ENCODE measurements around the gene GRIFIN.
A peak's percentile ranks its signal among the peaks of the same experiment; 100 is the strongest.

GRIFIN gene

DNA sequence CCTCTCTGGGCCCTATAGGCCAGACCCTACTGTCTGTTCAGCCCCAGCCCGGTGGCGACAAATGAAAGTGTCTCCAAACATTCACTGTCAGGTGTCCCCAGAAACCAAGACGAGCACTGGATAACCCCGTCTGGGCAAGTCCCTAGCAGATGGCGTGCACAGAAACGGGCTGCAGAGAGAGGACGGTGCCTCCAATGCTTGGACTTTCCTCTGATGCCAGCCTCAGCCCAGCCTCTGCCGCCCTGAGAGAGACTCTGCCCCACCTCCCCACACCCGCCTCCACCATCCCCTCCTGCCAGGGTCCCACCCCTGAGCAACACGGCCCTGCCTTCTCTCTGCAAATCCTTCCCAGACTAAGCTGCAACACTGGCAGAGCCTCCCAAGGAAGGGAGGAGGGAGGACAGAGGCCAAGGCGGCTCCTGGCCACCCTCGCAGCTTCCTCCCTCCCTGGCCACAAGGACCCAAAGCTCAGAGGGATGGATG is 36.0 kb upstream of the GRIFIN start:
- DNase-seq, result no peak

DNA sequence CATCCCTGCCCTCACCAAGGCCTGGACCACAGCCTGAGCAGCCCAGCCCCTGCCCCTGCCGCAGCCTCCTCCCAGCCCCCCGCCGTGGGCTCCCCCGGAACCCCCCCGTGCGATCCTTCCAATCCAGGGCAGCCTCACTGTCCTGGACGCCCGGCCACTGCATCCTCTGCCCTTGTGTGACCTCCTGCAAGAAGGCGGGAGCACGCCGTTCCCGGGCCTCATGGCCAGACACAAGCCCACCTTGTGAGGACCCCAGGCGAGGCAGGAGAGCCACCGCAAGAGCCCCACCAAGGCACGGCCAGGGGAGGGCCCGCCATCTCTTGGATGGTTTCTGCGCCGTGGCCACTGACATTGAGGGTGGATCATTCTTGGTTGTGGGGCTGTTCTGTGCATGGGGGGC is 35.6 kb upstream of the GRIFIN start:
- no peak for DNase-seq

DNA sequence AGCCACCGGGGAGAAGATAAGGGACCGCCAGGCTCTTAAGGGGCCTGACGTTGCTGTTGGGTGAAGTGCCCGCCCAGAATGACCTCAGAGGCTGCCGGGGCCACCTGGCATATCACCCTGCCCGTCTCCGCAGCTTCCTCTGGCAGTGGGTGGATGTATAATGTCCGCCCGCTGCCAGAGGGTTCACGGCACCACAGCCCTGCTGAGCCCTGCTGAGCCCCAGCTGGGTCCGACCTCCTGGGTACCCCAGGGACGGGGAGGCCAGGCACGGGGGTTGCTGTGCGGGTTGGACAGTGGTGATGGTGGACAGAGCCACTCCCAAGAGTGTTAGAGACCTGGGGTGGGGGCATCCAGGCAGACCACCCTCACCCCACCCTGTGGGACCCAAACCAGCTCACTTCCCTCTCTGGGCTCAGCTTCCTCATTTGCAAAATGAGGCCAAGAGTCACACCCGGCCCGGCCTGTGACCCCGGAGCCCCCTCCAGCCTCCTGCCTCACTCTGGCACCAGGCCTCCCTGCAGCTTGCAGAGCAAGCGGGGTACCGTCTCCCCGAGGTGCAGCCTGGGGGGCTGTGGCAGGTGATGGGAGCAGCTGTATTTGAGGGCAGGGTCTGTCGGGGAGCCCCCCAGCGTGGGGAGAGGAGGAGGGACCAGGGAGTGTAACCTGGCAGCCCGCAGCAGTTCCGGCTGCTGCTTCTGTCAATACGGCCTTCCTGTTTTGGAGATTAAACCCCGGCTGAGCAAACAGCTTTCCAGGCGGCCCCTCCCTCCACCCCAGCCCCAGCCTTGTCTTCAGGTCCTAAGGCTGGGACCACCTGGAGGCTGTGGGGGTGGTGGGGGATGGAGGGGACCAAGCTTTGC is 34.9 kb upstream of the GRIFIN start:
- peak; percentile 46 to 54 for DNase-seq

DNA sequence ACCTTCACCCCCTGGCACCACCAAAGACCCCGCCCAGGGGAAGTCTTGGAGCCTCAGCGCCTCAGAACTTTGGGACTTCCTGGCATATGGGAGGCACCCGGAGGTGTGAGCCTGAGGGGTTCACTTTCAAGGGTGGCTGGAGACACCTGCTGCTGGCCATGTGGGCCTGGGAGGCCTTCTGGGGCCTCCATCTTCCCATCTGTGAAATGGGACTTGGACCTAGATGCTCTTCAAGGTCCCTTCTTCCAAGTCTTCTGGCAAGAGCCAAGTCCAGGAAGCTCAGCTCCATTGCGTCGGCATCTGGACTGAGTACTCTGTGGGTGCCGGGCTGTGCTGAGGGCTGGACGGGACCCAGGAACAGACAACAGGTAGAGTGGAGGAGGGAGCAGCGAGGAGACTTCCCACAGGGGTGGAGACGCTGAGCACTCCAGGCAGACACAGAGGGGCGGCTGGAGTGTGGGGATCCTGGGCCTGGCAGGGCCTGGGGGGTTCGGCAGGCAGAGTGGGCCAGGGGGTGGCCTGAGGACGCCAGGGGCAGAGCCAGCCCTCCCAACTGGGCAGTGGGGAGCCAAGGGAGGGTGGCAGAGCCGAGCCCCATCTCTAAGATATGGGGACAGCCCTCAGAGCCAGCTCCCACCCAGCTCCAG is 34.1 kb upstream of the GRIFIN start:
- DNase-seq, result no peak

DNA sequence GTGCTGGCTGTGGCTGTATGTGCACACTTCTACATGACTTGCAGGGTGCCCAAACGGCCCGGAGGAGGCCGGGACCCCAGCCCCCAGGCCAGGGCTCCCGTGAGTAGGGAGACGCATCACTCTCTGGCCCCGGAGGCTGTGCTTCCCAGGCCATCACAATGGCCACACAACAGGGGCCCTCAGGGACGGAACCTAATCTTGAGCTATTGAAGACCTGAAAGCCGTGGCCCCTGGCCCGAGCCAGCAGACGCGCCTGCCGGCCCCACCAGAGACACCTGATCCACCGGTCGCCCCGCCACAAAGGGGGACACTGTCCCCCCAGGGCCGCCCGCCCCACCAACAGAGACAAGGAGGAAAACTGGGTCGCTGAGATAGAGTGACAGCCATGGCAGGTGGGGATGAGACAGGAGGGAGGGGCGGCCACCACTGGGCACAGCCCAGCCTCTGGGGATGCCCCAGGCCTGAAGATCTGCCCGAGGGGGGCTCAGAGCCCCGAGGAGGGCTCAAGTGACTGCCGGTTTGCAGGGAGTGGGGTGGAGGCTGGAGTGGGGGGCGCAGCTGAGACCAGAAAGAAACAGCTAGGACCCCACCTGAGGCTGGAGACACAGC is 33.2 kb upstream of the GRIFIN start:
- no peak for DNase-seq

DNA sequence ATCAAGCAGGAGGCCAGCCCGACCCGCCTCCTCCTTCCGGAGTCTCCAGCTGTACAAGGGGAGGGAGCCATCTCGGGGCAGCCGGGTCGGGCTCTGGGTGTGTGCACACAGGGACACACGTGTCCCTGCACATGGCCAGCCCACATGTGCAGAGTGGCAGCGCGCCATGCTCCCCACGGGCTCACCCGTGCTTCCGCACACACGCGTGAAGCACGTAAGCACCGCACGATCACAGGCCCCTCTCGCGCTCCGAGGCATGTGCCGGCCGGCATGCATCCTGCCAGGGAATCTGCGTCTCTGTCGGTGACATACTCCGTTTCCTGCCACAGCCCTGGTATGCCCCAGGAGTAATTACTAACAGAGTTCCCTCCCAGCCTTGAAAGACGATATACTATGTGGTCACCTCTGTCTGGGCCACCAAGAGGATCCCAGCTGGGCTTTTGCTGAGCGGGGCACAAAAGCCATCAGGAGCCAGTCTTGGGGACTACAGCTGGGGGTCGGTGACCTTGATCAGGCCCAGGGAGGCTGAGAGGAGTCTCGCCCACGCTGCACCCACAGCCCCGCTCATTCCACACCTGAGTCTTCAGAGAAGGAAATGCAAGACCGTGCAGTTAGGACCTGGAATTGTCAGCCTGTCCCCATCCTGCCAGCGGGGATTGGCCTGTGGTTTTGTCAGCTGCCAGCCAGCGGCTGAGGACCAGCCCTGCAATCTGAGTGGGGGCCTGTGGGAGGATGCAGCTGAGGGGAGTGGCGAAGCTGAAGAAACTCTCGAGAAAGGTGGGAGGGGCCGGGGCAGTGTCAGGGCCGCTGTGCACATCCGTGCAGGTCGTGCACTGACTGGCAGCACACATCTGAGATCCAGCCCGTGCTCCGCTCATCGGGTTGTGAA is 32.4 kb upstream of the GRIFIN start:
- peak; percentile 65 to 70 for DNase-seq

DNA sequence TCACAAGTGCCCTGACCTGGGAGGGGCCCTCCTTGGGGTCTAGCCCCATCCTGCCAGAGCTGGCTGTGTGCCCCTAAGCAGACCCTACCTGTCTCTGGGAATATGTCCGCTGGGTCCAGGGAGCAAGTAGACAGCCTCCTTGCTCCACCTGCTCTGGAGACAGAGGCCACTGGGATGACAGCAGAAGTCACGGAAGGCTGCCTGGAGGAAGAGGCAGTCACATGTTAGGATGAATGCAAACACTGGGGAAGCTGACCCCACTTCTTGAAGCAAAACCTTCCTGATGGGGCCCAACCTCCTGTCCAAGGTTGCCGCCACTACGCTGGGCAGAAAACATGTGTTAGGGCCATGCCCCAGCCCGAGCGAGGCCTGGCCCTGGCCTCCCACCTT is 31.7 kb upstream of the GRIFIN start:
- DNase-seq, result no peak

DNA sequence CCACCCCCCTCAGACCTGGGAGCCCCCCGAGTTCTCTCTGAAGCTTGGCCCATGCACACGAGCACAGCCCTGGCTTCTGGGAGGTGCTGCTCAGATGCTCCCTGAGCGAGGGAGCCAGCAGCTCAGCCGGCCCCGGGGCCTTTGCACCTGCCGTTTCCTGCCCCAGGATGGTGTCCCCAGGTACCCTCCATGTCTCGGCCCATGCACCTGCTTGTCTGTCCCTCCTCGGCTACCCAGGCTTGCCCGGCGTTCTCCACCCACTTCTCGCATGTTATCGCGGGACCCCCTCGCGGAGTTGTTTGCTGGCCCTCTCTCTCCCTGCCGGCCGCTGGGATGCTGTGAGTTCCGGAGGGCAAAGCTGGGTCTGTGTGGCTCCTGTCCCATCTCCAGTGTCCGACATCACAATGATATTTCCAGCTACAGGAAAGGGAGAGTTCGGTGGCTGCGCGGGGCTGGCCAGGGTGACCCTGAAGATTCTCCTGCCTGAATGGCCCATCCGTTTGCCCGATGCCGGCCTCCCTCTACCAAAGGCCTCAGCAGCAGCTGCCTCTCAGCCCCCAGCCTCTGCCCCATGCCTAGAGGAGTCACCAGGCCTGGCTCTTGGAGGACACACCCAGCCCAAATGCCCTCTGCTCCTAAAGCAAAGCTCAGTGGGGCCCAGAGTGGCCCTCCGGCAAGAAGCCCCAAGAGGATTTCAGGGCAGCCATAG is 31.2 kb upstream of the GRIFIN start:
- DNase-seq, result no peak

DNA sequence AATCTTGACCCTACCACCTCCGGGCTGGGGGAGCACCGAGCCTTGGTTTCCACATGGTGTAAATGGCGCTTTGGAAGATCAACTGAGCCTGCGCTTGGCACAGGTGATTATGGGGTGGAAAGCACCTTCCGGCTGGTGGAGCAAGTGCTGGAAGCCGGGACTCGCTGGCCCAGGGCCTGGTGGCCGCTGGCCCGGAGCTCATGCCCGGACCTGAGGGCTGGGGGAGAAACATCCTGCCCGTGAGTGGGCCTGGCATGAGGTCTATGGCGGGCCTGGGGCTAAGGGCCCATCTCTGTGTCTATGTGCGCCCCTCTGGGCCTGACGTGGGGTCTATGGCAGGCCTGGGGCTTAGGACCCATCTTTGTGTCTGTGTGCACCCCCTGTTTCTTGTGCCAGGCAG is 29.2 kb upstream of the GRIFIN start:
- no peak for DNase-seq

DNA sequence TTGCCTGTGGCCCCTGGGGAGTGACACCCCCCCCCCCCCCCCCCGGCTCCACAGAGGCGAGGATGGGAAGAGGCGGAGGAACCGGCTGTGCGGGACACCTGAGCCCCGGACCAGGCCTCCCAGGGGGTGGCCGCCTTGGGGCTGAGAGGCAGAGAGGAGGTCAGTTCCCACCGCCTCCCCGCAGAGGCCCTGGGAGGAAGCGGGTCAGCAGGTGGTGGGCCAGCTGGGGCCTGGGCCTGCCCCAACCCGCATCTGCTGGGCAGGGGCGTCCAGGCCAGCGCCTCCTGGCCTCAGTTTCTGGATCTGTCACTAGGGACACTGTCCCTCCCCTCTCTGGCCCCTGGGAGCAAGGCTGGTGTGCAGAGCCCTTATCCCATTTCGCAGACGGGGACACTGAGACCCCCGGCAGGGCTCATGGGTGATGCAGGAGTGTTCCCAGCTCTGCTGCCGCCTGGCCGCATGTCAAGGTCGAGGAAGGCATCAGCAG is 28.7 kb upstream of the GRIFIN start:
- no peak for DNase-seq

DNA sequence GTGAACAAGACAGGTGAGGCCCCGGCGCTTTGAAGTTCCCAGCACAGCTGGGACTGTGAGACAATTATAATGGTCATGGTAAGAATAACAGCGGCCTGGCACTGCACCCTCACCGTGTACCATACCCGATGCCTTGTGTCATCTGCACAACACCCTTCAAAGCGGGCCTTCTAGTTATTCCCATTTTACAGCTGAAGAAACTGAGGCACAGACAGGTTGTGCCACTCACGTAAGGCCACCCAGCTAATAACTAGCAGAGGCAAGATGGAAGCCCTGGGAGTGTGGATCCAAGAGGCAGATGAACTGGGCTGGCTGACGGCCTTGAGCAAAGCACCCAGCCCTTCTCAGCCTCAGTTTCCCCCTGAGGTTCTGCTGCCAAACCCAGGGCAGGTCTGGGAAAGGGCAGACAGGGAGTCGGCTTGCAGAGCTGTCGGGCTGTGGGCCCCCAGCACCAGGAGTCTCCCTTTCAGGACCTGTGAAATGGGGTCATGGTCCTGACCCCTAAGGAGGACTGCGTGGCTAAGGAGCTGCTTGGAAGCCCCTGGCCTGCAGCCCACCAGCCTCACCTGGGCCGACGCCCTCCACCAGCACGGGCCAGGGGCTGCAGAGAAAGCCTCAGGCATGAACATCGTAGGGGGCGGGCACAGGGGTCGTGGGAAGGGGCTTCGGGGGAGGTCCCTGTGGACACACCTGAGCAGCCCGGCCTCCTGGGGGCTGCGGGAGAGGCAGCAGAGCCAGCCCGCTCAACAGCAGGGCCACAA is 28.1 kb upstream of the GRIFIN start:
- DNase-seq, result no peak

DNA sequence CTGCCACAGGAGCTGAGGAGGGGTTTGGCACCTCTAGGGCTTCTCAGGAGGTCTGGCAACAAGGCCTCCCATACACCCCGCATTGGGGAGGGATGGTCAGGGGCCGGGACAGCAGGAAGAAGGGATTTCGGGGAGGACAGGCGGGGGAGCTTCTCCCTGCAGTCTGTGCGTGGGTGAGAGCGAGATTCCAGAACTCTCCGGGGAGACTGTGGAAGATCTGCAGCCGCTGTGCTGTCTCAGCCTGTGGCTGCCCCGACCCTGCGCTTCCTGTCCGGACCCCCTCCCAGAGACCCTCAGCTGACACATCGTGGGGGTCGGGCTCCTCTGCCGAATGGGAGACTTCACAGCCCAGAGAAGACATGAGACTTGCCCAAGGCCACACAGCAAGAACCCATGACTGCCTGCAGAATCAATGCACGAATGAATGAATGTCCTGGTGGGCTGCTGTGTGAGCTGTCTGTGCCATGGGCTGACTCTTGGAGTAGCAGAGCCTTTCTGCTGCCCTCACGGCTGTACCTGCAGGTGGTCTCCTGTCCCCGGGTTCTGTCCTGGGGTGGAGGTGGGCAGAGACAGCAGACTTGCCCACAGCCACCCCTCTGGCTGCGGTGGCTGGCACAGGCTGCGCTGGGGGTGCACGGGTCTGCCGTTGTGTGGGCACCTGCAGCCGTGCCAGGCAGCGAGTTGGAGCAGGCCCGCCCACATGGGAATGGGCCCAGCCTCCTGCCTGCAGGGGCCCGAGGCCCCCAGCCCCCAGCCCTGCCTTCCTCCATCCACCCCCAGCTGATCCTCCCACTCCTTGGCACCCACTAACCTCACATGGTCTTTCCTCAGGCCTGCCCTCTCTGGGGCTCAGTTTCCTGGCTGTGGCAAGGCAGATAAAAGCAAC is 27.1 kb upstream of the GRIFIN start:
- no peak for DNase-seq

DNA sequence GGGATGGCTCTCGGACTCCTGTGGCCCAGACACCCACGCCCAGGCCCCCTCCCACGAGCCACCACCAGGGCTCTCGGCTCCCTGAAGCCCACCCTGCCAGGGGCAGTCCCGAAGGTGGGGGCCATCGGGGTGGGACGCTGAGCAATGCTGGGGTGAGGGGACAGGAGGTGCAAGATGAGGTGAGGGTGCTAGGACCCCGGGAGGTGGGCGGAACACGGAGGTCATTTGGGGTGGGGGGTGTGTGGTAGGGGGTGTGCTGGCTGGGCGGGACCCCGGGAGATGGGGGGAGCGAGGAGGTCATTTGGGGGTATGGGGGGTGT is 26.4 kb upstream of the GRIFIN start:
- no peak for DNase-seq

DNA sequence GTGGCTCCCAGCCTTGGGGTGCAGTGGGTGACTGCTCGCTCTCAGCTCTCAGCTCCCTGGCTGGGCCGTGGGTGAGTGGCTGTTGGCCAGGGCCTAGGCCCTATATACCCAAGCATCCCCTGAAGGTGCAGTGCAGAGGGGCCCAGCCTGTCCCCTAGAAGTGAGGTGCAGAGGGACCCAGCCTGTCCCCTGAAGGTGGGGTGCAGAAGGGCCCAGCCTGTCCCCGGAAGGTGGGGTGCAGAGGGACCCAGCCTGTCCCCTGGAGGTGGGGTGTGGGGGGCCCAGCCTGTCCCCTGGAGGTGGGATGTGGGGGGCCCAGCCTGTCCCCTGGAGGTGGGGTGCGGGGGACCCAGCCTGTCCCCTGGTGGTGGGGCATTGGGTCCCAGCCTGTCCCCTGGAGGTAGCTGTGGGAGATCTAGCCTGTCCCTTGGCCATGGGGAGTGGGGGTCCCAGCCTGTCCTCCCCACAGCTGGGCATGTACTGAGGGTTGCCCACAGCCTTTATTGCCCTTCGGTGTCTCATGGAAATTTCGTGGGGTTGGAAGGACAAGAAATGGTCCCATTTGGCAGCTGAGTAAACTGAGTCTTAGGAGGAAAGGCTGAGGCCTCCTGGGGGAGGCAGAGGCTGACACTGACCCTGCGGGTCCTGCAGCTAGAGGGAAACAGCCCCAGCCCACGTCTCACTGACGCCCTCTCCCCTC is 25.9 kb upstream of the GRIFIN start:
- no peak for DNase-seq

DNA sequence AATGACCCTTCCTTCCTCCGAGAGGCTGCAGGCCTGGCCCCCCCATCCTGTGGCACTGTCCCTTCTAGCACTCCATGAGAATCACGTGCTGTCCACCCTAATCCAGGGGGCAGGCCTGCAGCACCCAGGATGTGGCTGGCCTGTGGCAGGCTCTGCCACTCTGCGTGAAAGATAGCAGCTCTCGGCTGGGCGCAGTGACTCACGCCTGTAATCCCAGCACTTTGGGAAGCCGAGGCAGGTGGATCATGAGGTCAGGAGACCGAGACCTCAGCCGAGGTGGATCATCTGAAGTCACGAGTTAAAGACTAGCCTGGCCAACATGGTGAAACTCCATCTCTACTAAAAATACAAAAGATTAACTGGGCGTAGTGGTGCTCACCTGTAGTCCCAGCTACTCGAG is 24.5 kb upstream of the GRIFIN start:
- no peak for DNase-seq

DNA sequence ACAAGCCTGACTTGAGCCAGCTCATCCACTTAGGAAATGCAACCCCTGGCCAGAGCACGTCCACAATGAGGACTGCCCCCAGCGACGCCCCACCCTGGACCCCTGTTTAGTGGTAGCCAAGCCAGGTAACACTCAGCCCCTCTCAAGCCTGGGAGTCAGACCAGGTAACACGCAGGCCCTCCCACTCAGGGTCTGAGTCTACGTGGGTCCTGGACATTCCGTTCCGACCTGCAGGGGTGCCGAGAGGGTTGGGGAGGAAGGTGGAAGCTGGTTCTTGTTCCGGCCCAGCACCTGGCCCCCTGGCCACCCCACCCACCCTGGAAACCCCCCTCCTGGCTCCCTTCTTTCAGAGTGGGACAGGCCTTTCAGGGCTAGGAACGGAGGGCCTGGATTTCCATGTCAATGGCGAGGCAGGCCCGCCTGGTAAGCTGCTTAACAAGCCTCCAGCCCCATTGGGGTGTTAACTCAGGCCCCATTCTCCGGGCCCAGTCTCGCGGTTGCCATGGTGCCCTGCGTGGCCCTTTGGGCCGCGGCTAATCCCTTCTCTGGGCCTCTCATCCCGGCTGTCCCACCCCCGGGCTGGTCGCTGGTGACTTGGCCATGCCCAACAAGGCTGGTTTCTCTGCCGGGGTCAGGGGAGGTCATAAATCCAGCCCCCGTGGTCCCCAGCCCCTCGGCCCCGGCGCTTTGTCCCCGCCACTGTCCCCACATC is 23.7 kb upstream of the GRIFIN start:
- DNase-seq, result no peak

DNA sequence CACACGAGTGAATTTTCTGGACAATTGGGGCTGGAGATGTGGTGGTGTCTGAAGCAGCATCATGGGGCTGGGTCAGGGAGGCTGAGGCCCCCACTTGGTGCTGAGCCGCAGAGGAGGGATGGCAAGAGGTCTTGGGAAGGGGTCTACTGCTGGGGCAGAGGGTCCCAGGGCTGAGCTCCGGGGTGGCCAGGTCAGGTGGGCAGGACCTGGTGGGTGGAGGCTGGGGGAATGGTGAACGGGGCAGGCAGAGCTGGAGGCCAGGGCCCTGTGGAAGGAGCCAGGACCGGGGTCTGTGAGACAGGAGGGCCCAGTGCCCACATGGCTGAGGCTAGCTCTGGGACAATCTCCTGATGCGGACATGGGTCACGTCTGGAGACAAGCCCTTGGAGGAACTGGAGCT is 23.0 kb upstream of the GRIFIN start:
- DNase-seq, result no peak

DNA sequence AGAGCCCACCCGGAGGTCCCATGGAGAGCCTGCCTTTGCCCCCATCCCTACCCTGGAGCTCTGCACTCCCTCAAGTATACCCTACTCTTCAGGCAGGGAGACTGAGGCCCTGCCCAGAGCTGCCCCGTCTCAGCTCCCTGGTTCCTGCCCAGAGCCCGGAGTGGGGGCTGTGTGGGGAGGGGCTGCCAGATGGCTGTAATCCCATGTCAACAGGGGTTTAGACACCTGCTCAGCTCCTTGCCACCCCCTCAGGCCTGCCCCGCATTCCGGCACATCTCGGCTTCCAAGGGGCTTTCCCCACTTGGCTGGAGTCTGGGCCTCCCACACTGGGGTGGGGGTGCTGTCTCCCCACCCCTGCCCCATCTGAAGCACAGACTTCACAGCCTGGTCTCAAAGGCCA is 22.5 kb upstream of the GRIFIN start:
- no peak for DNase-seq

Data from activated CD4-positive, alpha-beta T cell treated with anti-CD3 and anti-CD28 coated beads for 4 hours (primary cell).